ENCODE measurements around the gene PKP1.

DNA sequence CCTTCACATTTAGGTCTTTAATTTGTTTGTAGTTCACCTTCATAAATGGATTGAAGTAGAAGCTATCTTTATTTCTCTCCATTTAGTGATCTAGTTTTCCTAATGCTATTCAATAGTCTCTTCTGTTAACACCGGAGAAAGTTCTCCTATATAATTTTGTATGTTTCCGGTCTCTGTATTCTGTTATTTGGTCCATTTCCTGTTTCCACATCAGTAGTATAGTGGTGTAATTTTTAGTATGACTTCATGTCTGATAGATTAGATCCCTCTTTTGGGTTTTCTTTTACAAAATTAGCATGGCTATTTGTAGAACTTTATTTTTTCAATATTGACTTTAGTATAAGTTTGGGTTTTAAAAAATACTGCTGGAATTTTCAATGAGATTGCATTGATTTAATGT, 41.6 kb upstream of the PKP1 start:
- no peak for TF ChIP-seq ZFP3 (CRISPR knock-in tag; IDR thresholded peaks at IDR 0.05)
- TF ChIP-seq, protein P1, sequence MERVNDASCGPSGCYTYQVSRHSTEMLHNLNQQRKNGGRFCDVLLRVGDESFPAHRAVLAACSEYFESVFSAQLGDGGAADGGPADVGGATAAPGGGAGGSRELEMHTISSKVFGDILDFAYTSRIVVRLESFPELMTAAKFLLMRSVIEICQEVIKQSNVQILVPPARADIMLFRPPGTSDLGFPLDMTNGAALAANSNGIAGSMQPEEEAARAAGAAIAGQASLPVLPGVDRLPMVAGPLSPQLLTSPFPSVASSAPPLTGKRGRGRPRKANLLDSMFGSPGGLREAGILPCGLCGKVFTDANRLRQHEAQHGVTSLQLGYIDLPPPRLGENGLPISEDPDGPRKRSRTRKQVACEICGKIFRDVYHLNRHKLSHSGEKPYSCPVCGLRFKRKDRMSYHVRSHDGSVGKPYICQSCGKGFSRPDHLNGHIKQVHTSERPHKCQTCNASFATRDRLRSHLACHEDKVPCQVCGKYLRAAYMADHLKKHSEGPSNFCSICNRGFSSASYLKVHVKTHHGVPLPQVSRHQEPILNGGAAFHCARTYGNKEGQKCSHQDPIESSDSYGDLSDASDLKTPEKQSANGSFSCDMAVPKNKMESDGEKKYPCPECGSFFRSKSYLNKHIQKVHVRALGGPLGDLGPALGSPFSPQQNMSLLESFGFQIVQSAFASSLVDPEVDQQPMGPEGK (CRISPR knock-in tag; IDR thresholded peaks at IDR 0.05; ENCODE audit: borderline replicate concordance) = no peak
- TF ChIP-seq, protein P2, sequence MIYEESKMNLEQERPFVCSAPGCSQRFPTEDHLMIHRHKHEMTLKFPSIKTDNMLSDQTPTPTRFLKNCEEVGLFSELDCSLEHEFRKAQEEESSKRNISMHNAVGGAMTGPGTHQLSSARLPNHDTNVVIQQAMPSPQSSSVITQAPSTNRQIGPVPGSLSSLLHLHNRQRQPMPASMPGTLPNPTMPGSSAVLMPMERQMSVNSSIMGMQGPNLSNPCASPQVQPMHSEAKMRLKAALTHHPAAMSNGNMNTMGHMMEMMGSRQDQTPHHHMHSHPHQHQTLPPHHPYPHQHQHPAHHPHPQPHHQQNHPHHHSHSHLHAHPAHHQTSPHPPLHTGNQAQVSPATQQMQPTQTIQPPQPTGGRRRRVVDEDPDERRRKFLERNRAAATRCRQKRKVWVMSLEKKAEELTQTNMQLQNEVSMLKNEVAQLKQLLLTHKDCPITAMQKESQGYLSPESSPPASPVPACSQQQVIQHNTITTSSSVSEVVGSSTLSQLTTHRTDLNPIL (CRISPR knock-in tag; IDR thresholded peaks at IDR 0.05; ENCODE audit: low read depth) = no peak

All from SK-N-SH treated with all-trans-retinoic acid at 6 μM for 48 hours (cell line).